Measurements from ENCODE around the gene SPATA21. TPM values are rescaled to one million over a fixed set of nuclear protein-coding genes. Genes with fewer than 3 reads are reported as not detected.

Gene SPATA21
- total and polyA plus RNA-seq, 2 experiments from 2014 or later = 2.6 TPM; not detected in 1

- TF ChIP-seq REST (IDR thresholded peaks at IDR 0.05; ENCODE audit: unreplicated experiment) (no peak), POLR2AphosphoS5 (IDR thresholded peaks at IDR 0.05; ENCODE audit: low read depth) (no peak), ZNF114 (CRISPR knock-in tag; IDR thresholded peaks at IDR 0.05) (no peak), CTCF (conservative IDR thresholded peaks at IDR 0.05; ENCODE audit: low read depth in 2 of 2) (no peak), NANOG (IDR thresholded peaks at IDR 0.05; ENCODE audit: borderline replicate concordance) (no peak), CREB1 (CRISPR knock-in tag; IDR thresholded peaks at IDR 0.05; ENCODE audit: low read depth) (no peak), EZH2phosphoT487 (IDR thresholded peaks at IDR 0.05; ENCODE audit: unreplicated experiment) (no peak), ZNF331 (CRISPR knock-in tag; IDR thresholded peaks at IDR 0.05; ENCODE audit: low read depth) (no peak), EZH2 (IDR thresholded peaks at IDR 0.05; ENCODE audit: low read depth, unreplicated experiment) (no peak), STAT1 (IDR thresholded peaks at IDR 0.05; ENCODE audit: unreplicated experiment) (no peak)
Observed at GRCh38 chr1:16349847-16350406, 87.3 kb downstream of the SPATA21 start (continued).

Other genes starting within 250 kb of the SPATA21 start
- 37.5 and 46.4 TPM in 2 replicates for gene ARHGEF19, start 224.8 kb downstream of the SPATA21 start, total RNA-seq (2014; rRNA removed; shearing (Covaris generic))
- 19.5 and 22.5 TPM in 2 replicates for gene ARHGEF19, start 224.8 kb downstream of the SPATA21 start, polyA plus RNA-seq (2016; fragmentation: Nextera tagmentation; extraction: Ambion mirVana)
- gene CPLANE2, start 200.2 kb downstream of the SPATA21 start, total RNA-seq (2014; rRNA removed; shearing (Covaris generic)) = 1.6 and 1.8 TPM in 2 replicates
- 0.44 and 1.1 TPM in 2 replicates for gene CPLANE2, start 200.2 kb downstream of the SPATA21 start, polyA plus RNA-seq (2016; fragmentation: Nextera tagmentation; extraction: Ambion mirVana)
- gene FBXO42, start 84.9 kb downstream of the SPATA21 start, total RNA-seq (2014; rRNA removed; shearing (Covaris generic)) = 18.1 and 20.7 TPM in 2 replicates
- gene FBXO42, start 84.9 kb downstream of the SPATA21 start, polyA plus RNA-seq (2016; fragmentation: Nextera tagmentation; extraction: Ambion mirVana) = 5.2 and 6.0 TPM in 2 replicates
- gene SZRD1, start 70.2 kb downstream of the SPATA21 start, total RNA-seq (2014; rRNA removed; shearing (Covaris generic)) = 70.9 and 73.9 TPM in 2 replicates
- 32.5 and 33.6 TPM in 2 replicates for gene SZRD1, start 70.2 kb downstream of the SPATA21 start, polyA plus RNA-seq (2016; fragmentation: Nextera tagmentation; extraction: Ambion mirVana)
- gene NECAP2, start 3.3 kb upstream of the SPATA21 start, total RNA-seq (2014; rRNA removed; shearing (Covaris generic)) = 28.9 and 32.9 TPM in 2 replicates
- 16.9 and 20.2 TPM in 2 replicates for gene NECAP2, start 3.3 kb upstream of the SPATA21 start, polyA plus RNA-seq (2016; fragmentation: Nextera tagmentation; extraction: Ambion mirVana)
- under 0.01 TPM in 1 of 2 replicates, not detected in the other for gene RNU1-1, start 76.9 kb upstream of the SPATA21 start, total RNA-seq (2014; rRNA removed; shearing (Covaris generic))
- not detected in 2 replicates for gene RNU1-1, start 76.9 kb upstream of the SPATA21 start, polyA plus RNA-seq (2016; fragmentation: Nextera tagmentation; extraction: Ambion mirVana)
- 7.5 and 11.8 TPM in 2 replicates for gene NBPF1, start 176.1 kb upstream of the SPATA21 start, total RNA-seq (2014; rRNA removed; shearing (Covaris generic))
- gene NBPF1, start 176.1 kb upstream of the SPATA21 start, polyA plus RNA-seq (2016; fragmentation: Nextera tagmentation; extraction: Ambion mirVana) = 9.0 and 9.5 TPM in 2 replicates
- under 0.01 TPM in 1 of 2 replicates, not detected in the other for gene RNU1-3, start 229.5 kb upstream of the SPATA21 start, total RNA-seq (2014; rRNA removed; shearing (Covaris generic))
- not detected in 2 replicates for gene RNU1-3, start 229.5 kb upstream of the SPATA21 start, polyA plus RNA-seq (2016; fragmentation: Nextera tagmentation; extraction: Ambion mirVana)